NCI-H748 (cell line): ENCODE data around the gene SSX1.
A peak's percentile ranks its signal among the peaks of the same experiment; 100 is the strongest.
"Not testable (repeated sequence)": the region's sequence is repeated elsewhere in the genome, so short reads cannot be mapped to it uniquely, and the experiment has no call there.

Experiments
- DNase-seq: peaks from one replicate; lab custom pipeline; 2025; ENCODE audit not compliant: unreplicated experiment; lab: John Stamatoyannopoulos, UW

Gene SSX1, protein sequence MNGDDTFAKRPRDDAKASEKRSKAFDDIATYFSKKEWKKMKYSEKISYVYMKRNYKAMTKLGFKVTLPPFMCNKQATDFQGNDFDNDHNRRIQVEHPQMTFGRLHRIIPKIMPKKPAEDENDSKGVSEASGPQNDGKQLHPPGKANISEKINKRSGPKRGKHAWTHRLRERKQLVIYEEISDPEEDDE

DNA sequence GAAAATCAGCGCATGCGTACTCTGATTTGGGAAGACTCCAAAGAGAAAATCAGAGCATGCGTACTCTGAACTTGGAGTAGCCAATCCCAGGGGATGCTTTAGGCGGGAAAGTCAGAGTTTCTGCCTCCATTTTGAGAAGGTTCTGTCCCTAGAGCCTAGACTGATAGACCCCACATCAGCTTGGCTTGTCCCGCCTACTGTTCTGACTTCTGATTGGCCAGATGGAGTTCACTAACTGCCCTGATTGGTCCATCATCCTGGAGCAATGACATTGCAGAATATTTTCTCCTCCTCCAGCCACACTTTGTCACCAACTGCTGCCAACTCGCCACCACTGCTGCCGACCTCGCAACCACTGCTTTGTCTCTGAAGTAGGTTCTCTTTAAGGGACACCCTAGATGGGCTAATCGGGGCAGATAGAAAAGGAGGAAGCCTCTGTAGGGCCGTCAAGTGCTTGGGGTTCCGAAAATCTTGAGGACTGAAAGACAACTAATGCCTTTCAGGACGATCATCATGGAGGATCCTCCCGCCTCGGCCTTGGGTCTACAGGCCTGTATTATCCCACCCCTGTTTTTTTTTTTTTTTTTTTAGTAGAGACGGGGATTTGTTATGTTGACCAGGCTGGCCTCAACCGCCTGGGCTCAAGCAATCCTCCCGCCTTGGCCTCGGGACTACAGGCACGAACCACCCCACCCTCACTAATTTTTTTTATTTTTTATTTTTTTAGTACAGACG, at the start of gene SSX1:
SSX1 (plus strand) TSS at position 331 of the 735 bp plus-strand sequence. CDS start 1,850 bp downstream, outside the sequence.
- not testable (repeated sequence) for DNase-seq

DNA sequence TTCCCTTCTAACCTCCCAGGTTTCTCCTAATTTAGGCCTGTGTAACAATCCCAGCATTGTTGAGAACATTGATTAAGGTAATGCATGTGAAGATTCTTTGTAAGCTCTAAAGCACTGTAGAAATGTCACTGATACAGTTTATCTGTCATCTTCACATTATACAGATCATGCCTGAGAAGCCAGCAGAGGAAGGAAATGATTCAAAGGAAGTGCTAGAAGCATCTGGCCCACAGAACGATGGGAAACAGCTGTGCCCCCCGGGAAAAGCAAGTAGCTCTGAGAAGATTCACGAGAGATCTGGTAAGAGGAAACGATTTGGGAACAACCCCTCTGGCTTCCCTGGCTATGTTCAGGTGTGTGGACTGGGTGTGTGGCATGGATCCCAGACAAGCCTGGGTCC, 40.9 kb upstream of the SSX1 start:
- not testable (repeated sequence) for DNase-seq

DNA sequence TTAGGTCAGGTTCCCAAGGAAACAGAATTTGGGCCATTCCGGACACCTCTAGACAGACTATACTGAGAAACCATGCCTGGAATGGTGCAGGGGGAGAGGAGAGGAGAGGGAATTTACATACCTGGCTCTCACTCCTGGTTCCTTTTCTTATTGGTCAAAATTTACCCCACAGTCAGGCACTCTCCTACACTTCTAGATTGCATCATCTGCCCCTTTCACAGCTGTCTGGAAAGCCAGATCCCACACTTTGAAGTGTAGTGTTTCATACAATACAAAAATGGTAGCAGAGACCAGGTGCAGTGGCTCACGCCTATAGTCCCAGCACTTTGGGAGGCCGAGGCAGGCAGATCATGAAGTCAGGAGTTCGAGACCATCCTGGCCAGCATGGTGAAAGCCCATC, 31.0 kb upstream of the SSX1 start:
- not testable (repeated sequence) for DNase-seq

DNA sequence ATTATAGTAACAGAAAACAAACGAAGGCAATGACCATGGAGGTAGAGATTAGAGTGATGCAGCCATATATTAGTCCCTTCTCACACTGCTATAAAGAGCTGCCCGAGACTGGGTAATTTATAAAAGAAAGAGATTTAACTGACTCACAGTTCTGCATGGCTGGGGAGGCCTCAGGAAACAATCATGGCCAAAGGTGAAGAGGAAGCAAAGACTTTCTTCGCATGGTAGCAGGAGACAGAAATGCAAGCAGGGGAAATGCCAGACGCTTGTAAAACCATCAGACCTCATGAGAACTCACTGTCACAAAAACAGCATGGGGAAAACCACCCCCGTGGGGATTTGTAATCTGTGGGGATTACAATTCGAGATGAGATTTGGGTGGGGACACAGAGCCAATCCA, 2.2 kb upstream of the SSX1 start:
- not testable (repeated sequence) for DNase-seq

DNA sequence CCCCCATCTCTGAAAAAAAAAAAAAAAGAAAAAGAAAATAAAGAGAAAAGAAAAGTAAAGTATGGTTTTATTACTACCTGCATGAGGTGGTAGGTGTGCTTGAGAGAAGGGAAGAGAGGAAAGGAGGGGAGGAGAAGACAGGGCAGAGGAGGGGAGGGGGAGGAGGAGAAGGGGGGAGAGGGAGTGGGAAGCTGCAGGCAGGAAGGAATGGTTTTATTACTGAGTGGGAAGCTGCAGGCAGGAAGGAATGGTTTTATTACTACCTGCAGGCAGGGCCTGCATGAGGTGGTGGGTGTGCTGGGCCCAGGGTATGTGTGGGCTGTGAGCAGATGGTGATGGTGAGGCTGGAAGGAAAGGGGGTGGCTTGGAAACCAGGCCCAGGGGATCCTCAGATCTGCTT, 19.2 kb downstream of the SSX1 start:
- not testable (repeated sequence) for DNase-seq

DNA sequence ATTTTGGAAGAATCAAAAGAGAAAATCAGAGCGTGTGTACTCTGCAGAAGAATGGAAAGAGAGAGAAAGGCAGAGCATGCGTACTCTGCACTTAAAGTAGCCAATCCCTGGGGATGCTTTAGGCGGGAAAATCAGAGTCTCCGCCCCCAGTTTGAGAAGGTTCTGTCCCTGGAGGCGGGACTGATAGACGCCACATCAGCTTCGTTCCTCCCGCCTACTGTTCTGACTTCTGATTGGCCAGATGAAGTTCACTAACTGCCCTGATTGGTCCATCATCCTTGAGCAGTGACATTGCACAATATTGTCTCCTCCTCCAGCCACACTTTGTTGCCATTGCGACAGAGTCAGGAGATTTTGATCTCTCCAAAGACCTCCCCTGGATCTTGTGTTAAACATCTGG, 23.8 kb downstream of the SSX1 start:
- peak; percentile 9 for DNase-seq

DNA sequence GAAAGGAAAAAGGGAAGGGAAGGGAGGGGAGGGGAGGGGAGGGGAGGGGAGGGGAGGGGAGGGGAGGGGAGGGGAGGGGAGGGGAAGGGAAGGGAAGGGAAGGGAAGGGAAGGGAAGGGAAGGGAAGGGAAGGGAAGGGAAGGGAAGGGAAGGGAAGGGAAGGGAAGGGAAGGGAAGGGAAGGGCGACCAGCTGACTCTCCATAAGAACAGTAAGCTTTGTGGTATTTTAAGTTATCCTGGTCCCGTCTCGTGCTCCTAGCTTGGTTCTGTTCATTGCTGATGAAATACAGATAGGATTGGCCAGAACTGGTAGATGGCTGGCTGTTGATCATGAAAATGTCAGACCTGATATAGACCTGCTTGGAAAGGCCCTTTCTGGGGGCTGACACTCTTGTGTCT, 25.5 kb downstream of the SSX1 start:
- DNase-seq: not testable (repeated sequence)

DNA sequence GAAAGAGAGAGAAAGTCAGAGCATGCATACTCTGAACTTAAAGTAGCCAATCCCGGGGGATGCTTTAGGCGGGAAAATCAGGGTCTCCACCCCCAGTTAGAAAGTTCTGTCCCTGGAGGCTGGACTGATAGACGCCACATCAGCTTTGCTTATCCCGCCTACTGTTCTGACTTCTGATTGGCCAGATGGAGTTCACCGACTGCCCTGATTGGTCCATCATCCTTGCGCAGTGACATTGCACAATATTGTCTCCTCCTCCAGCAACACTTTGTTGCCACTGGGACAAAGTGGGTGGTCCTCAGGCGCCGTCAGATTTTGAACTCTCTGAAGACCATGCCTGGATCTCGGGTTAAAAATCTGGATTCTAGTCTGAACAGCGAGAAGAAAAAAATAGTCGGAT, 51.0 kb downstream of the SSX1 start:
- no peak for DNase-seq

DNA sequence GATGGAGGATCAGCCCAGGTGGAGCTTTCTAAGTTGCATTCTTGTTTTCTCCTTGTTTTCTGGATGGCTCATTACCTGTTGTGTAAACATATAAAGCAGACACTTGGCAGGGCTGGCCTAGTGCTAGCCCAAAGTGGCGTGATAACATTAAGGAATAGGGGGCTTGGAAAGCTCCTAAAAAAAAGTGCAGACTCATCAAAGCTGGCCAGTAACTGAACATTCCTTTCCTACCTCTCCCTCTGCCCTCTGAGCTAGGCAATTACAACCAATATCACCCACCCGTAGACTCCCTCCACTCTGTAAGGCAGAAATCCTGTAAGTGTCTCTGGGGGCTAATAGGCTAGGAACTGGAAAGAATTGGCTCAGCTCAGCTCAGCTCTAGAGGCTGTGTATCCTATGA, 58.8 kb downstream of the SSX1 start:
- not testable (repeated sequence) for DNase-seq
